ENCODE measurements around the gene WNT7B. TPM values are rescaled to one million over a fixed set of nuclear protein-coding genes. Genes with fewer than 3 reads are reported as not detected.

The WNT7B gene
- total RNA-seq, 4 donors from 2014 or later: 0.28 to 0.48 TPM; not detected in 2

DNA sequence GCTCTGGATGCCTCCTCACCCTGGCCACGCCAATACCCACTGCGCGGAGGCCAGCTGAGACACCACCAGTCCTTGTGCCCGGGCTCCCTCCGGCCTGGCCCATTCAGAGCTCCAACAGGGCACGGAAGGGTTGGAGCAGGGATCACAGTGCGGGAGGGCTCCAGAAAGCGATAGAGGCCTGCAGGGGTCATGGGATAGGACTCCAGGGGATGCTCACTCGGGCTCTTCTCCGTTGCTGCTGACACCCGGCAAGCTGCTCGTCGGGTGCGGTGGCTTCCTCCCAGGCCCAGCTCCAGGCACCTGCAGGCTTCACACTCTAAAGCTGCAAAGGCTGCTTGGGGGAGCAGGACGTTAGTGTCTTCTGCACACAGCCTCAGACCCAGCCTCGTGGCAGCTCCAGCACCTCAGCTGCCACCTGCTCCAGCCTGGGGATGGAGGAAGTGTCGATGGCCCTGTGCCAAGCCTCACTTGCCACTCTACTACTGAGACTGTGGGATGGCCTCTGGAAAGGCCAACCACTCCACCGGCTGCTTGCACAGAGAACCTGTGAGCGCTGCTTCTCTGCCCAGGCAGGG lies 10.6 kb downstream of the WNT7B start:
- DNase-seq (ENCODE audit: low spot score) (no peak), ATAC-seq (ENCODE audit: low FRiP score) (no peak)
- TF ChIP-seq, protein P1, sequence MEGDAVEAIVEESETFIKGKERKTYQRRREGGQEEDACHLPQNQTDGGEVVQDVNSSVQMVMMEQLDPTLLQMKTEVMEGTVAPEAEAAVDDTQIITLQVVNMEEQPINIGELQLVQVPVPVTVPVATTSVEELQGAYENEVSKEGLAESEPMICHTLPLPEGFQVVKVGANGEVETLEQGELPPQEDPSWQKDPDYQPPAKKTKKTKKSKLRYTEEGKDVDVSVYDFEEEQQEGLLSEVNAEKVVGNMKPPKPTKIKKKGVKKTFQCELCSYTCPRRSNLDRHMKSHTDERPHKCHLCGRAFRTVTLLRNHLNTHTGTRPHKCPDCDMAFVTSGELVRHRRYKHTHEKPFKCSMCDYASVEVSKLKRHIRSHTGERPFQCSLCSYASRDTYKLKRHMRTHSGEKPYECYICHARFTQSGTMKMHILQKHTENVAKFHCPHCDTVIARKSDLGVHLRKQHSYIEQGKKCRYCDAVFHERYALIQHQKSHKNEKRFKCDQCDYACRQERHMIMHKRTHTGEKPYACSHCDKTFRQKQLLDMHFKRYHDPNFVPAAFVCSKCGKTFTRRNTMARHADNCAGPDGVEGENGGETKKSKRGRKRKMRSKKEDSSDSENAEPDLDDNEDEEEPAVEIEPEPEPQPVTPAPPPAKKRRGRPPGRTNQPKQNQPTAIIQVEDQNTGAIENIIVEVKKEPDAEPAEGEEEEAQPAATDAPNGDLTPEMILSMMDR (IDR thresholded peaks at IDR 0.05): no peak

DNA sequence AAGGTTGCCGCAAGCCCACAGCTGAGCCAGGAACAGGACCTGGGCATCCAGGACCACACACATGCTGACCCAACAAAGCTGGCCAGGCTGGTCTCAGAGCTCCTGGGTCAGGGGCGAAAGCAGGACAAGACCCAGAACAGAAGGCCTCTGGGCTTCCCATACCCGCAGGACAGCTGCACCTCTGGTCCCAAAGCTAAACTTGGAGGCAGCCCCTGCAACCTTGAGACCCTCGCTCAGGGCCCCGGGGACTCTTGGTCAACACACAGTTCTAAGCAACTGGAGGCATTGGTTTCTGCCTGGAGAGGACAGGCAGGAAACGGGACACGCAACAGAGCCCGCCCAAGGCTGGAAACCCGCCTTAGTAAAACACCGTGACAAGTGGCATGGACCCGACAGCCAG lies 11.4 kb downstream of the WNT7B start:
- no peak for ATAC-seq (ENCODE audit: low FRiP score)
- no peak for DNase-seq (ENCODE audit: low spot score)
- TF ChIP-seq, protein P1 (IDR thresholded peaks at IDR 0.05): no peak

DNA sequence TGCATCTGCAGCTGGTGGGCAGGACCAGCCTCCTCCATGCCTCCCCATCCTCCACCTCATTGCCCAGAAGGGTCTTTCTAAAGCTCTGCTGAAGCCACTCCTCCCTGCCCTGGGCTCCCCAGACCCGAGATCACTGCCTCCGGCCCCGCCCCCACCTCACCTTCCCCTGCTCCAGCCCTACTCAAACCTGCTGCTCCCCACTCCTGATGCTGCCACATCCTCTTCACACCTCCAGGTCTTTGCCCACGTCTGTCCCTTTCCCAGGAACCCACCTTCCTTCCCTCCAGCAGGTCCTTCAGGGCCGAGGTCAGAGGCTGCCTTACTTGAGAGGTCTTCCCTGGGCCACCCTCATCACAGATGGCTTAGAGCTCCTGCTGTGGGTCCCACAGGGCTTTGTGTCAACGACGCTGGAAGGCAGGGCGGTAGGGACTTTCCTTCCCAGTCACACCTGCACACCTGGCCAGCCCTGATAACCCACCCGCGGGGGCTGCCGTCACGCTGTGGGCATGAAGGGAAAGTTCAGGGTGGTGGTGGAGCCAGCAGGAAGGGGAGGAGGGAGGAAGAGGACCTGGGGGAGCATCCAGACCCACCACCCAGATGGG lies 11.9 kb downstream of the WNT7B start:
- TF ChIP-seq, protein P1 (IDR thresholded peaks at IDR 0.05): no peak
- ATAC-seq (ENCODE audit: low FRiP score): no peak
- DNase-seq (ENCODE audit: low spot score): no peak

DNA sequence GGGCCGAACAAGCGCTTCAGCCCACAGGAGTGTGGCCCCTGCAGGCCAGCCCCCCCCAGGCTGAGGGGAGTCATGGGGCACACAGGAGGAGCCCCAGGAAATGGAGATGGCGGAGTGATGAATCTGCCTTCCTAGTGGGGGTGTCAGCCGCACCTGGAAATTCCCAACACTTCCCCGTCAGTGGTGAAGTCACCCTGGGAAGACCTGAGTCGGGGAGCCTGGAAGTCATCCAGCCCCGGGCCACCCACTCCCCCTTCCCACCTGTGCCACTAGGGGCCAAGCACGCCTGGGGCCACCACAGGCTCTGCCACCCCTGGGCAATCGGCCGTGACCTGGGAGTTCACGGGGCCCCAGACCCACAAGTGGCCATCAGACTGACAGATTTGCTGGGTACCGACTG lies 12.6 kb downstream of the WNT7B start:
- TF ChIP-seq, protein P1 (IDR thresholded peaks at IDR 0.05): no peak
- ATAC-seq (ENCODE audit: low FRiP score) (no peak), DNase-seq (ENCODE audit: low spot score) (no peak)

DNA sequence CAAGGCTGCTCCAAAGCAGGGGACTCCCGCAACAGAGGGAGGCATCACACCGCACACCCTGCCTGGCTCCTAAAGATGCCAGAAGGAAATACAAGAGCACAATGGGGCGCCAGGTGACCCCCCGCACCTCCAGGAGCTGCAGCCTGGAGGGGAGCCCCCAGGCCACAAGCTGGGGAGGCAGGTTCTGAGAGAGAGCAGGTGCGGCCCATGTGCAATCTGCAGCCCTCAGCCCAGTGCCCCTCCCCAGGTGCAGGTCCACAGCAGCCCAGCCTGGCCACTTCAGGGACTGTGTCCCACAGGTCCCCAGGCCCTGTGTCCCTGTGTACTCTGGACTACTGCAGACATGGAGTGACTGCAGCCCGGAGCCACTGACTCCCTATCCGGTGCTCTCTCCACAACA lies 13.1 kb downstream of the WNT7B start:
- no peak for ATAC-seq (ENCODE audit: low FRiP score)
- DNase-seq (ENCODE audit: low spot score): no peak
- TF ChIP-seq, protein P1 (IDR thresholded peaks at IDR 0.05): no peak

DNA sequence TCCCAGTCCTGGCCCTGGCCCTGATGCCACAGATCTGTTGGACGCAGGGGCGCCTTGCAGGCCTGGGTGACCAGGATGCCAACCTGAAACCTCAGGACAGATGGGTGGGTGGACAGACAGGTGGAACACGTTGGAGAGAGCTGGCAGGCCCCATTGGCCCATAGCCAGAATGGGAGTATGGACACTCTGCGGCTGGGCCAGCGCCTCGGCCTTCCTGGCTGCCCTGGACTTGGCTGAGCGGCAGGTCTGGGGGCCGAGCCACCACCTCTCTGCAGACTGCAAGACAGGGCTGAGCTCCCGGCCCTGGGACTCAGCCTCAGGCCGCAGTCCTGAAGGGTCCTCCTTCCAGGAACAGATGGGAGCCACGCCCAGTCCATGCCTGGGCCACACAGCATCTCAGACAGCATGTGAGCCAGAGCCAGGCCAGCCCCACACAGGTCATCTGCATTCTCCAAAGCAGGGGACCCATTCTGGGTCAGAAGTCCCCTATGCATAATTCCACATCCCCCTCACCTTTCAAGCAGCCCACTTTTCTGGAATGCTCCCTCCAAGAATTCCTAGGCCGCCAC lies 14.1 kb downstream of the WNT7B start:
- DNase-seq (ENCODE audit: low spot score) (no peak), ATAC-seq (ENCODE audit: low FRiP score) (no peak)
- TF ChIP-seq, protein P1 (IDR thresholded peaks at IDR 0.05): no peak

DNA sequence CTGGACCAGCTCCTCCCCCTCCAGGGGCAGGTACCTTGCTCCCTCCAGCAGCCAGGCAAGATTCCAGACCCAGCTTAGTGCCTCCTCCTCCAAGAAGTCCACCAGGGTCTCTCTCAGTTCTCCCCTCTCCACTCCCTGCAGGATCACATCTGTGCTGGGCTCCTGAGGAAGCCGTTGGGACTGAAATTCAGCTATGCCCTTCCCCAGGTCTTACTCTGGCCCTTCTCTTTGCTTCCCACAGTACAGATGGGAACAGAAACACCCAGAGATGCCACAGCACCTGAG lies 14.6 kb downstream of the WNT7B start:
- ATAC-seq (ENCODE audit: low FRiP score): no peak
- no peak for DNase-seq (ENCODE audit: low spot score)
- TF ChIP-seq, protein P1 (IDR thresholded peaks at IDR 0.05): no peak

Measured in omental fat pad (tissue), 4 donors.